Activated effector memory CD4-positive, alpha-beta T cell treated with anti-CD3 and anti-CD28 coated beads, Interleukin-2, amount 50 U/mL, for 16 hours (primary cell): ENCODE data around the gene FMN1.

Source experiments
- DNase-seq: peaks from one replicate; pipeline ENCODE4 v3.0.0-alpha.2; 2020

Gene FMN1

GRCh38 chr15:32908135-32908801, 286.2 kb downstream of the FMN1 start:
- DNase-seq: no peak

- DNase-seq: no peak
These were observed 289.0 kb downstream of the FMN1 start for GRCh38 chr15:32905481-32905880.

- DNase-seq: no peak
These were observed 290.1 kb downstream of the FMN1 start for GRCh38 chr15:32904448-32904847.

GRCh38 chr15:32903591-32904290, 290.8 kb downstream of the FMN1 start:
- DNase-seq: no peak

GRCh38 chr15:32901995-32902394, 292.5 kb downstream of the FMN1 start:
- DNase-seq: no peak

- no peak for DNase-seq
These were observed 293.3 kb downstream of the FMN1 start for GRCh38 chr15:32901192-32901591.

- no peak for DNase-seq
These were observed 295.4 kb downstream of the FMN1 start for GRCh38 chr15:32899126-32899596.

GRCh38 chr15:32898414-32898813, 296.1 kb downstream of the FMN1 start:
- DNase-seq: no peak

GRCh38 chr15:32893421-32893820, 301.1 kb downstream of the FMN1 start:
- DNase-seq: no peak

- DNase-seq: no peak
These were observed 305.3 kb downstream of the FMN1 start for GRCh38 chr15:32889214-32889613.

GRCh38 chr15:32888221-32888761, 306.2 kb downstream of the FMN1 start:
- no peak for DNase-seq

GRCh38 chr15:32887090-32887489, 307.4 kb downstream of the FMN1 start:
- no peak for DNase-seq

- DNase-seq: no peak
These were observed 308.1 kb downstream of the FMN1 start for GRCh38 chr15:32886459-32886858.

GRCh38 chr15:32885713-32886112, 308.8 kb downstream of the FMN1 start:
- DNase-seq: no peak

- DNase-seq: no peak
These were observed 310.4 kb downstream of the FMN1 start for GRCh38 chr15:32884146-32884545.

GRCh38 chr15:32882955-32883354, 311.6 kb downstream of the FMN1 start:
- DNase-seq: no peak

- no peak for DNase-seq
These were observed 313.0 kb downstream of the FMN1 start for GRCh38 chr15:32881528-32881927.

- no peak for DNase-seq
These were observed 313.9 kb downstream of the FMN1 start for GRCh38 chr15:32880642-32881041.

GRCh38 chr15:32879980-32880379, 314.5 kb downstream of the FMN1 start:
- DNase-seq: no peak

GRCh38 chr15:32878869-32879805, 315.4 kb downstream of the FMN1 start:
- no peak for DNase-seq

GRCh38 chr15:32878342-32878741, 316.2 kb downstream of the FMN1 start:
- no peak for DNase-seq

- no peak for DNase-seq
These were observed 317.1 kb downstream of the FMN1 start for GRCh38 chr15:32877252-32878019.
